Measurements from ENCODE around the gene COL6A1.

DNA sequence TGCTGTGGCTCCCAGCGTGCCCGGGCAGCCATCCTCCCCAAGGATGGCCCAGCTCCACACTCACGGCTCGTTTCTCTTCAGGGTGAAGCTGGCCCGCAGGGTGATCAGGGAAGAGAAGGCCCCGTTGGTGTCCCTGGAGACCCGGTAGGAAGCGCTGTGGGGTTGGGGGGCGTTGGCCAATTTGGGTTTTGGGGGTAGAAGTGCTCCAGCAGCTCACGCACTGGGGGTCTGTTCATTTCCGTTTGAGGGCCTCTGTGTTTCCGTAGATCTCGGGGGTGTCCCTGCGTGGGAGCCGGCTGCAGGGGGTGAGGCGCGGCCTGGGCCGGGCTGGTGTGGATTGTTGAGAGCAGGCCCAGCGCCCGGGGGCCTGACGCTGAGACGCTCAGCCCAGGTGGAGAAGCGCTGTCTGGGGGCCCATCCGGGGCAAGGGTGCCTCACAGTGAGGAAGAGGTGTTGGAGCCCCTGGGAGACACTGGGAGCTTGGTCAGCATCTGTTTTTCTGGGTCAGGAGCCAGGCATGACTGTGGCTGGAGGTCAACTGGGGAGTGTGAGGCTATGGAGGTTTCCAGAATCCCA, 12.6 kb downstream of the COL6A1 start:
- no peak for TF ChIP-seq YY1 (IDR thresholded peaks at IDR 0.05; ENCODE audit: insufficient read depth, insufficient read length)
- TF ChIP-seq ZNF274 (IDR thresholded peaks at IDR 0.05; ENCODE audit: low read depth, low read length) = no peak
